ENCODE measurements around the gene TOX2. TPM values are rescaled to one million over a fixed set of nuclear protein-coding genes. Genes with fewer than 3 reads are reported as not detected.

TOX2 gene
- total RNA-seq, 2 experiments from 2014 or later: 3.3 to 3.9 TPM

GRCh38 chr20:43913291-43914025 is 1.2 kb upstream of the TOX2 start:
- Mint-ChIP-seq H3K36me3 (ENCODE audit: low read depth) (peaks cover 6% of the 10 kb centered on the region), H3K27ac (peak overlapping the region; percentile 65), H3K27me3 (peaks cover 35% of the 10 kb centered on the region), H3K9me3 (peaks cover 2% of the 10 kb centered on the region), H3K4me1 (ENCODE audit: low read depth) (peaks cover 22% of the 10 kb centered on the region), H3K4me3 (peak overlapping the region; percentile 82)
- DNase-seq (no peak), ATAC-seq (ENCODE audit: poor library complexity) (no peak)
- H3K4me3 ChIP-seq (ENCODE audit: low read length): no peak overlapping the region
- peaks cover 11 to 12% of the 10 kb centered on the region in 2 experiments for H3K9me3 ChIP-seq (ENCODE audit: control insufficient read depth in 1 of 2, insufficient read depth in 1 of 2, low read length in 2 of 2)
- no peak overlapping the region for H3K27ac ChIP-seq (ENCODE audit: low read depth in 1 of 2, low read length in 2 of 2)
- intact Hi-C loops (cut with DNase I, micrococcal nuclease): no loop called here
- H3K4me1 ChIP-seq (ENCODE audit: insufficient read depth, low read length): peaks cover 33% of the 10 kb centered on the region
- POLR2A ChIA-PET: no interaction called here
- H3K36me3 ChIP-seq (ENCODE audit: insufficient read depth, low read length): no peaks in the 10 kb centered on the region
- H3K27me3 ChIP-seq (ENCODE audit: control insufficient read depth in 1 of 2, insufficient read depth in 2 of 2, low read length in 2 of 2): peaks cover 35% of the 10 kb centered on the region in 2 experiments
- CTCF ChIA-PET: no interaction called here
- TF ChIP-seq CTCF (IDR thresholded peaks at IDR 0.05): no peak

GRCh38 chr20:43915211-43916072 is 790 bp downstream of the TOX2 start:
- H3K27me3 ChIP-seq (ENCODE audit: control insufficient read depth in 1 of 2, insufficient read depth in 2 of 2, low read length in 2 of 2): peaks cover 35% of the 10 kb centered on the region in 2 experiments
- peaks cover 45% of the 10 kb centered on the region for H3K27me3 Mint-ChIP-seq
- peaks cover 2% of the 10 kb centered on the region for H3K9me3 Mint-ChIP-seq
- no peak overlapping the region for H3K27ac ChIP-seq (ENCODE audit: low read depth in 1 of 2, low read length in 2 of 2)
- intact Hi-C loops (cut with DNase I, micrococcal nuclease): loop anchor here in 1 of 2 experiments (5.0 kb wide), 1 partner anchor 37 kb away; no protein-coding TSS in a partner anchor
- H3K36me3 Mint-ChIP-seq (ENCODE audit: low read depth): peaks cover 6% of the 10 kb centered on the region
- peak overlapping the region; percentile 96 for H3K4me3 Mint-ChIP-seq
- peaks cover 33% of the 10 kb centered on the region for H3K4me1 ChIP-seq (ENCODE audit: insufficient read depth, low read length)
- H3K36me3 ChIP-seq (ENCODE audit: insufficient read depth, low read length): no peaks in the 10 kb centered on the region
- peak in 13 of 14 experiments; percentile 9 to 69 (median 24) for DNase-seq
- H3K4me1 Mint-ChIP-seq (ENCODE audit: low read depth): peaks cover 31% of the 10 kb centered on the region
- peak overlapping the region; percentile 82 for H3K27ac Mint-ChIP-seq
- ChIA-PET CTCF (no interaction called here), POLR2A (no interaction called here)
- H3K9me3 ChIP-seq (ENCODE audit: control insufficient read depth in 1 of 2, insufficient read depth in 1 of 2, low read length in 2 of 2): peaks cover 9 to 11% of the 10 kb centered on the region in 2 experiments
- peak overlapping the region; percentile 58 for H3K4me3 ChIP-seq (ENCODE audit: low read length)
- TF ChIP-seq CTCF (IDR thresholded peaks at IDR 0.05): no peak
- ATAC-seq (ENCODE audit: poor library complexity): peak; percentile 51

- peaks cover 45% of the 10 kb centered on the region for H3K27me3 Mint-ChIP-seq
- POLR2A ChIA-PET: no interaction called here
Measured at GRCh38 chr20:43916073-43916880, 1.6 kb downstream of the TOX2 start.

More at GRCh38 chr20:43916073-43916880, 1.6 kb downstream of the TOX2 start:
- no peak for ATAC-seq (ENCODE audit: poor library complexity)
- intact Hi-C loops (cut with DNase I, micrococcal nuclease): loop anchor here in 1 of 2 experiments (5.0 kb wide), 1 partner anchor 36 kb away; no protein-coding TSS in a partner anchor
- Histone ChIP-seq H3K4me1 (ENCODE audit: insufficient read depth, low read length) (peaks cover 35% of the 10 kb centered on the region), H3K36me3 (ENCODE audit: insufficient read depth, low read length) (no peaks in the 10 kb centered on the region), H3K27ac (ENCODE audit: low read depth in 1 of 2, low read length in 2 of 2) (no peak overlapping the region), H3K27me3 (ENCODE audit: control insufficient read depth in 1 of 2, insufficient read depth in 2 of 2, low read length in 2 of 2) (peaks cover 35% of the 10 kb centered on the region in 2 experiments), H3K9me3 (ENCODE audit: control insufficient read depth in 1 of 2, insufficient read depth in 1 of 2, low read length in 2 of 2) (peaks cover 9 to 11% of the 10 kb centered on the region in 2 experiments), H3K4me3 (ENCODE audit: low read length) (peak overlapping the region; percentile 58)
- Mint-ChIP-seq H3K4me3 (peak overlapping the region; percentile 96), H3K4me1 (ENCODE audit: low read depth) (peaks cover 33% of the 10 kb centered on the region), H3K9me3 (peaks cover 2% of the 10 kb centered on the region), H3K36me3 (ENCODE audit: low read depth) (peaks cover 6% of the 10 kb centered on the region), H3K27ac (no peak overlapping the region)
- TF ChIP-seq CTCF (IDR thresholded peaks at IDR 0.05): no peak
- DNase-seq: peak in 1 of 14 experiments; percentile 5
- CTCF ChIA-PET: no interaction called here
